Measurements from ENCODE around the gene ANKFY1.

The ANKFY1 gene

DNA sequence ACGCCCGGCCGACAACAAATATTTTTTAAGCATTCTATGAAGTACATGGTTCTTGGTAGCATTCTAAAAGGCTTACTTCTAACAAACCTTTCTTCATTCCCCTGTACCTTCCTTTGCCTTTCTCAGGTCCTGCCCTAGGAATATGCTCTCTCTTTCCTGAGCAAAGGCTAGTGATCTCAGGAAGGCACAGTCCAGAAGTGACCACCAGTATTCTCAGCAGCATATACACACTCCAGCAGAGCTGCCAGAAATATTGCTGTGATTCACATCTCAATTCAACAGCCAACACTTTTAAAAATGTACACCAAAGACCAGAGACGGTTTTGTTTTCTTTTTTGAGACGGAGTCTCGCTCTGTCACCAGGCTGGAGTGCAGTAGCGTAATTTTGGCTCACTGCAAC, 41.4 kb upstream of the ANKFY1 start:
- Histone ChIP-seq H3K27me3 (replicated peaks; ENCODE audit: control insufficient read depth, insufficient read depth, low read length) (no peaks in the 10 kb centered on the region), H3K4me3 (replicated peaks; ENCODE audit: low read depth, low read length) (no peak overlapping the region), H3K36me3 (ENCODE audit: control insufficient read depth, insufficient read depth, low read length) (peaks cover 6% of the 10 kb centered on the region)
- DNase-seq (ENCODE audit: extremely low read depth, insufficient read length) = no peak
- no peak for TF ChIP-seq CTCF (IDR thresholded peaks at IDR 0.05; ENCODE audit: insufficient read depth, low read length, poor library complexity, severe bottlenecking)

DNA sequence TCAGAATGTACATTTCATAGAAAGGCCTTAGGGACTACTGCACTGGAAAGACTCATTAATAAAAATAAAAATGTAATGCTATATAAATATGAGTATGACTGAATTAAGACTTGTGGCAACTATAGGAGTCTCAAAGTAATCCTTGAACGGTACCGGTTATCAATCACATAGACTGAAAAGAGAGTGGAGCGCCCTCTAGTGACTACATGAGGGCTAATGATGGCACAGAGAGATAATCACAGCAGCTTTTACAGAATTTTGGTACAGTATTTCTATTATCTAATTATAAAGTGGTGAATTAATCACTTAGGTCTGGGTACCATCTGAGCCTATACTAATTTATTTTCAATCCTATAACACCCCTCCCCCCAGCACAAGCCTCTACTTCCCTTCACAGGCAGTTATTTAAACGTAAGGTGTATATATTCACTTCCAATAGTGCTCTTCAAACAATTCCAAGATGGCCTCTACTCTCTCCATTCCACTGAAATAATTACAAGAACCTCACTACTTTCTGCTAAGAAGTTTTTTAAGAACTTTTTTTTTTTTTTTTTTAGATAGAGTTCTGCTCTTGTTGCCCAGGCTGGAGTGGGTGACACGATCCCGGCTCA, 40.7 kb upstream of the ANKFY1 start:
- no peak overlapping the region for H3K4me3 ChIP-seq (replicated peaks; ENCODE audit: low read depth, low read length)
- peak; percentile 12 for DNase-seq (ENCODE audit: extremely low read depth, insufficient read length)
- peak; percentile 76 for TF ChIP-seq CTCF (IDR thresholded peaks at IDR 0.05; ENCODE audit: insufficient read depth, low read length, poor library complexity, severe bottlenecking)
- H3K27me3 ChIP-seq (replicated peaks; ENCODE audit: control insufficient read depth, insufficient read depth, low read length) = no peaks in the 10 kb centered on the region
- H3K36me3 ChIP-seq (ENCODE audit: control insufficient read depth, insufficient read depth, low read length) = peaks cover 6% of the 10 kb centered on the region

GRCh38 chr17:4301066-4301465, 37.3 kb upstream of the ANKFY1 start:
- Histone ChIP-seq H3K4me3 (replicated peaks; ENCODE audit: low read depth, low read length) (no peak overlapping the region), H3K27me3 (replicated peaks; ENCODE audit: control insufficient read depth, insufficient read depth, low read length) (no peaks in the 10 kb centered on the region), H3K36me3 (ENCODE audit: control insufficient read depth, insufficient read depth, low read length) (peaks cover 8% of the 10 kb centered on the region)
- no peak for TF ChIP-seq CTCF (IDR thresholded peaks at IDR 0.05; ENCODE audit: insufficient read depth, low read length, poor library complexity, severe bottlenecking)
- DNase-seq (ENCODE audit: extremely low read depth, insufficient read length) = no peak

- DNase-seq (ENCODE audit: extremely low read depth, insufficient read length) = no peak
- Histone ChIP-seq H3K27me3 (replicated peaks; ENCODE audit: control insufficient read depth, insufficient read depth, low read length) (no peaks in the 10 kb centered on the region), H3K36me3 (ENCODE audit: control insufficient read depth, insufficient read depth, low read length) (peaks cover 12% of the 10 kb centered on the region), H3K4me3 (replicated peaks; ENCODE audit: low read depth, low read length) (no peak overlapping the region)
- TF ChIP-seq CTCF (IDR thresholded peaks at IDR 0.05; ENCODE audit: insufficient read depth, low read length, poor library complexity, severe bottlenecking) = no peak
Observed at GRCh38 chr17:4297351-4297750, 33.6 kb upstream of the ANKFY1 start.

DNA sequence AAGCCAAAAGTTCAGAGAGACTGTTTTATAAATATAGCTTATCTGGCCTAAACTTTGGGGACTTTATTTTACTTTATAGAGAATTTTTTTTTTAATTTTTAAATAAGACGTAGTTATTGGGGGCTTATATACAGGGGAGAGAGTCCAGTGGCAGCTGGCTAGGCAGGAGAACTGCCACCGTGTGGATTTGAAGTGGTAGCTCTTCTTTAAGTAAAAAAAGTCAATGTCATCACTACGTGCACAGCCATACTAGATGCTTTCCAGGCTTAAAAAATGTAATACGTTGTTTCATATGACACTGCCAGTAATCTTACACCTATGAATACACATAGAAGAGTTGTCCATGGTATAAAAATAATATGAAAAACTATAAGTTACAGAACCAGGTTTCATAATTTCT, 31.9 kb upstream of the ANKFY1 start:
- no peaks in the 10 kb centered on the region for H3K27me3 ChIP-seq (replicated peaks; ENCODE audit: control insufficient read depth, insufficient read depth, low read length)
- H3K36me3 ChIP-seq (ENCODE audit: control insufficient read depth, insufficient read depth, low read length) = peaks cover 7% of the 10 kb centered on the region
- DNase-seq (ENCODE audit: extremely low read depth, insufficient read length) = no peak

More for the DNA sequence above, 31.9 kb upstream of the ANKFY1 start:
- no peak for TF ChIP-seq CTCF (IDR thresholded peaks at IDR 0.05; ENCODE audit: insufficient read depth, low read length, poor library complexity, severe bottlenecking)
- no peak overlapping the region for H3K4me3 ChIP-seq (replicated peaks; ENCODE audit: low read depth, low read length)

Measured in GM06990 (cell line).